GM19395 (cell line): ENCODE results near the gene EEIG2.
A peak's percentile ranks its signal among the peaks of the same experiment; 100 is the strongest.
"Not testable (repeated sequence)": the region's sequence is repeated elsewhere in the genome, so short reads cannot be mapped to it uniquely, and the experiment has no call there.

ENCODE experiments used
- ATAC-seq: cut with Tn5 transposase; IDR thresholded peaks from one replicate; pipeline ENCODE4 v1.9.1; 2021; ENCODE audit warnings: mild to moderate bottlenecking, moderate library complexity; ENCODE audit not compliant: unreplicated experiment

EEIG2 gene

DNA sequence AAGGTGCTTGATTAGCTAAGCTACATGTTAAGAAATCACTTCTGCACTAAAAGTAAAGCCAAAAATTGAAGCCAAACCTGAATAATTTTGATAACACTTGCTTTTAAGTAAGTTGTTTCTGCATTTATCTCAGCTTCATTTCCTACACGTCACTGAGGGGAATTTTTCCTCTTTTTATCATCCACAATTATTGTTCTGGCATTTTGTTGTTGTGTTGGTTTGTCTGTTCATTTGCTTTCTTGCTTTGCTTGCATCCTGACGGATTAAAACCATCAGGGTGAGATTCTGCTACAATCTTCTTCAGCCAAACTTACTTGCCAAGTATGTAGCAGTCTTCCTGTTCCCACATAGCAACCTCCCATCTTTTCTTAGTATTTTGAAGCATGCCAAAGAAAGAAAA lies 18.0 kb upstream of the EEIG2 start:
- ATAC-seq = no peak

GRCh38 chr1:108547493-108547892 lies 12.4 kb upstream of the EEIG2 start:
- ATAC-seq = not testable (repeated sequence)

DNA sequence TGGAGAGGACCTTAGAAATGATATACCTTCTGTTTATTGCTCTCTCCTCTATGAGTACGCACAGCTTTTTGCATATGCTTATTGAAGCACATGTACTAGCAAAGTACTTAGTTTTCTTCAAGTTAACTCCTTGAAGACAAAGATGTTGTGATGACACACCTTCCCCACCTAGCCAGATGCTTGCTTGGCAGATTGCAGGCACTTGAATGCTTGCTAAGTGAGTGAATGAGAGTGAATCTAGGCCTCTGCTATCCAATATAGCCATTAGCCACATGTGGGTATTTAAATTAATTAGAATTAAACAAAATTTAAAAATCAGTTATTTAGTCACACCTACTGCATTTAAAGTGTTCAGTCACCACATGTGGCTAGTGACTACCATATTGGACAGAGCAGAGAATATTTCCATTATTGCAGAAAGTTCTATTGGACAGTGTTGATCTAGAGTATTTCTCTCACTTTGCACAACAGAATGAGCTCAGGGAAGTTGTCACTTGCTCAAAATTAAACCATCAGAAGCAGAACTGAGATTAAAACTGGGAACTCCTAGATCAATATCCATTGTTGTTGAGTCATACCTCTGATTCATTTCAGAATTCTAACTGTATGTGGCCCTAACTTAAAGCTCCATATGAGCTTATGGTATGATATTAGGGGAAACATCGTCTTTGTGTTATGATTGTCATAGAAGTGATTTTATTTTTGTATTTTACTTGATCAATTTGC lies 8.6 kb upstream of the EEIG2 start:
- peak; percentile 93 for ATAC-seq

DNA sequence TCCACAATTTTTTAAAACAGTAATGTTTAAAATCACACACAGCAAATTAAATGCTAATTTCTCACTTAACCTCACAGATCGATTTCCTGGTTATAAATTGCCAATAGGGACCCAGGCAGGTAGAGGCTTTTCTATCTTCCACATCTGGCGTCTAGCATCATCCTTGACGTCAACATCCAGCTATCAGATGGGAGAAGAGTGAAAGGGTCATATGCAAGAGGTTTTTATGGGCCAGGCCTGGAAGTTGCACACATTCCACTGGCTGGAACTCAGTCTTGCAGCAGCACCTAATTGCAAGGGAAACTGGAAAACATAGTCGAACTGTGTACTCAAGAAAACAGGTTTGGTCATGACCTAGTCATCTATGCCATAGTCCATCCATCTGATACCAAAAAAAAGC lies 6.0 kb upstream of the EEIG2 start:
- ATAC-seq = no peak

GRCh38 chr1:108554682-108555427 lies 5.0 kb upstream of the EEIG2 start:
- ATAC-seq = no peak

- no peak for ATAC-seq
These were observed 3.8 kb upstream of the EEIG2 start for GRCh38 chr1:108556066-108556465.

- no peak for ATAC-seq
These were observed 3.4 kb upstream of the EEIG2 start for GRCh38 chr1:108556499-108556898.

DNA sequence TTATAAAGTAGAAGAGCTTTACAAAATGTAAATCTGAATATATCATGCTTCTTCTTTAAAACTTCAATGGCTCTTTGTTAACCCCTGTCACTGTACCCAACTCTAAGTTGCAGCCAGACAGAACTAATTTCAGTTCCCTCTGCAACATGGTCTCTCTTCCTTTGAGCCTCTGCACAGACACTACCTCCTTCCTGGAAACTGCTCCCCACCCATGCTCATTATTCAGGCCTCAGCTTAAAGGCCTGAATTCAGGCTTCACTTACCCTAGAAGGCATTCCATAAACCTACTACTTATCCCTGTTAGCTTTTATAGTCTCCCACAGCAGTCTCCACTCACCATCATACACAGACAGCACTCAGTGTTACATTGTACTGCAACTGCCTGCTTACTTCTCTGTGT lies 2.6 kb upstream of the EEIG2 start:
- ATAC-seq = peak; percentile 38

DNA sequence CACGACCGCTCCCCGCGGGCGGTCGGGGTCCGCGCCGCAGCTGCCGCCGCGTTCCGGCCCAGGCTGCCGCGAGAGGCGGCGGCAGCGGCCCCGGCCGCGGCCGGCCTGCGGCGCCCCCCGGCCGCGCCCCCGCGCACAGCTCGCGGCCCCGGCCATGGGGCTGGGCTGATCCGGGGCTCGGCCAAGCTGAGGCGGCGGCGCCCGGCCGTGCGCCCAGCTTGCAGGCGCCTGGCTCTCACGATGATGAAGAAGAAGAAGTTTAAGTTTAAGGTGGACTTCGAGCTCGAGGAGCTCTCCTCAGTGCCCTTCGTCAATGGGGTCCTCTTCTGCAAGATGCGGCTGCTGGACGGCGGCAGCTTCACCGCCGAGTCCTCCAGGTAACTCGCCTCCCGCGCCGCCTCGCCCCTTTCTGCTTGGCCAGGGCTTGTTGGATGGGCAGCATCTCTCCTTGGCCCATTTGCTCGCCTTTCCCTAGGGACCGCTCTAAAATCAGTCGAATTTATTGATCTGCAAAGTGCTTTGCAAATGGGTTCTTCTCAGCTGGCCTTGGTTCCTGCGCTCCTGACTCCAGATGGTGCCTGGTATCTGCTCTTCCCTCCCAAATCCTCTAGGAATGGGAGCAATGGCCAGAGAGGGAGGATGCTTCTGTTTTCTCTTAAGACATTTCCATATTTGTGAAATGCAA lies 431 bp downstream of the EEIG2 start:
- peak; percentile 22 for ATAC-seq

GRCh38 chr1:108560874-108561459 lies 1.1 kb downstream of the EEIG2 start:
- peak; percentile 50 for ATAC-seq

DNA sequence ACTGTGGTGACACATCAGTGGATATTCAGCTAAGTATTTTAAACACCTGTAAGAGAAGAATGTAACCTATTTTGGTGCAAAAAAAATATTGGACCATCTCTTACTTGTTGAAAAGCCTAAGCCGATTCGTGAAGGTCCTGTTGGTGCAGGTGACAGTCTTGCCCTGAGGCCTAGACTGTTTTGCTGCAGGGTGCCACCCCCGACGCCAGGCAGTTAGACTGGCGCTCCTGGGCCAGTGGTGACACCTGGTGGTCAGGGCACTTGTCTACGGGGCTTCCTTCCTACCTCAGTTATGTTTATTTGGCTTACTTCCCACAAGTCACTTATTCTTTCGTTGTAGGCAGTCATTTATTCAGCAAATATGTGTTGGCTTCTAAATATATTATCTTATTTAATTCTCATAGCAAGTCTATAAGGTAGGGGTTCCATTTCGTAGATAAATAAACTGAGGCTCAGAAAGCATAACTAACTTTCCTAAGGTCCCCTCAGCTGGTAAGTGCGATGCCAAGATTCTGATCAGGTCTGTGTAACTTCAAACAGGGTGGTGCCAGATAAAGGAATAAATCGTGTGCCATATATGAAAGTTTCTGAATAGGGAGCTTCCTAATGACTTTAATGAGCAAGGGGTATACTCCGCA lies 1.9 kb downstream of the EEIG2 start:
- peak; percentile 42 for ATAC-seq

DNA sequence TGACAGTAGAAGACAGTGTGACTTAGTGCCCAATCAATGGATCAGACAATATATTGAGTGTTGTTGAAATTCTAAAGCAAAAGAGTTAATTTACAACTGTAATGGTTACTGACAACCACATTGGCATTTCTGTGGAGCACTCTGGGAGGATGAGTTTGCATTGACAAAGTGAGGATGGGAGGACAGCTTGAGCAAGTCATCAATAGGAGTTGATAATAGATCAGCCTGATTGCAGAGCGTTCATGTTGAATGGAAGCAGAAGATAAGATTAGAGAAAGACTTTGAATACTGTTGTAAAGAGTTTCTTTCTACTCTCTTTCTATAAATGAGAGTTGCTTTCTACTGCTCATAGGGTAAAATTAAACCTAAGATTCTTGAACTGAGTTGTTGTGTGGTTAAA lies 3.9 kb downstream of the EEIG2 start:
- ATAC-seq = no peak

DNA sequence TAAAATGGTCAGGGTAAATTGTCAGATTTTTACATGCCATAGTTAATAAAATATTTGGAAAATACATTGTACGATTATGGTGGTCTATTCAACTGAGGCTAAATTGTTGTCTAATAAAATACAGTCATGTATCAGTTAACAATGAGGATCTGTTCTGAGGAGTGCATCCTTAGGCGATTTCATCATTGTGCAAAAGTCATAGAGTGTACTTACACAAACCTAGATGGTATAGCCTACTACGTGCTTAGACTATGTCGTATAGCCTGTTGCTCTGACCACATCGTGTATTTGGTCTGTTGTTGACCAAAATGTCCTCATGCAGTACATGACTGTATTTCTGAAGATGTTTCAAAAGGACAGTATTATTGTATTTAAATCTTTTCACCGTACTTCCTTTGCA lies 5.2 kb downstream of the EEIG2 start:
- ATAC-seq = no peak

GRCh38 chr1:108565512-108565911 lies 5.6 kb downstream of the EEIG2 start:
- ATAC-seq = no peak

DNA sequence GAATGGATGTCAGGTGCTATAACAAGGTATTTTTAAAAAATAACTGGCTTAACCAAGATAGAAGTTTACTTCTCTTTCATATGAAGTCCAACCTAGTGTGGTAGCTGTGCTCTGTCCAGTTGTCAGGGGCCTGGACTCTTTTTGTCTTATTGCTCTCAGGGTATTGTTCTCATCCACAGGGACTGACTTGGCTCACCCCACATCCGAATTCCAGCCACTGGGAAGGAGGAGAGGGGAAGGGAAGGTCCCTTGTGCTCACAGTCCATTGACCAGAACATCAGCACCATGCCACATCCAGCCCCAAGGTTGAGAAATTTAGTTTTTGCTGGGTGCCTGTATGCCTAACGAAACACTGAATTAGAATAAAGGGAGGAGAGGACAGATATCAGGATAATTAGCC lies 8.7 kb downstream of the EEIG2 start:
- no peak for ATAC-seq

DNA sequence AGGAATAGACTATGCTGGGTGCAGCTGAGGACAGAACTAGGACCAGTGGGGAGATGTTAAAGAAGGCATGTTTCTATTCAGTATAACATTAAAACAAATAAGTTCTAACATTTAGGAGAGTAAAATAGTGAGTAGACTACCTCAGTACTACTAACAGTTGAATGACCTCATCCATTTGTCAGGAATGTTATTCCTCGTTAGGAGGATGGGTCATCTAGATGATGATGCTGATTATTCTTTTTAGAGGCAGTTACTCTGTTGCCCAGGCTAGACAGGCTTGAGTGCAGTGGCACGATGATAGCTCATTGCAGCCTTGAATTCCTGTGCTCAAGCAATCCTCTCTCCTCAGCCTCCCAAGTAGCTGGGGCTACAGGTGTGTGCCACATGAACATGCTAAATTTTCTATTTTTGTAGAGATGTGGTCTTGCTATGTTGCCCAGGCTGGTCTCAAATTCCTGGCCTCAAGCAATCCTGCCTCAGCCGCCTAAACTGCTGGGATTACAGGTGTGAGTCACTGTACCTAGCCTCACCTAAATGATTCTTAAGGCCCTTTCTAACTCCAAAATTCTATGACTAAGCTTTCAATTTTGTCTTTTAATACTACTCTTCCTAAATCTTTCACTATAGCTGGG lies 9.3 kb downstream of the EEIG2 start:
- ATAC-seq = no peak

DNA sequence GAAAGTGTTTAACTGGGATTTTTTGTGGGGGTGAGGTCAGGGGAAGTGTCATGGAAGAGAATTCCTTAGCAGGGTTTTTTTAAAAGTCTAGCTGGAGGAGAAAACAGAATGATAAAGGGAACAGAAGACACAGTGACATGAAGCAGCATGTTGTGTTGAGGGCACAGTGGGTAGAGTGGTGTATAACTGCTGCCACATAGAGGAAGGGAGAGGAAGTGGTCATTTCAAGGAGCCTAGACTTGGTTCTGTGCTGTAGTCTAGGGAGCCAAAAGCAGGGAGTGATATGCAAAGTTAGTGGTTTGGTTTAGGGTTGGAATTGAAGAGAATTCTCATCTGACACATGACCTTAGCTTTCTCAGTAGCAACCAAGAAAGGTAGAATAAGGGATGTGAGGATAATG lies 10.2 kb downstream of the EEIG2 start:
- ATAC-seq = peak; percentile 97

DNA sequence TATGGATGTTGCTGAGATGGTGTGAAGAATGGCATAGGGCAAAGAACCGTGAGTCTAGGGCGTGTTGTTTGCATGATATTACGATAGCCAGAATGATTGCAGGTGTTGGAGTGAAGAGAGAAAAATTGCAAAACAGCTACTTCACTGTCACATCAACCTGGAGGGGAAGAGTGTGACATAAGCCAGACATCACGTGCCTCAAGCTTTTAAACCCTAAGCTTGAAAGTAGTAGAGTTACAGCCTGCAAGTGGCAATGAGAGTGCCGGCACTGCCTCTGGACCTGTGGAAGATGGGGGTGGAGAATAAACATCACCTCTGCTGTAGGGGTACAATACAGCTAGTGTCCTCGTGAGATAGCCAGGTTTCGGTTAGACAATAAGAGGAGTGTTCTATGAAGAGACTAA lies 11.1 kb downstream of the EEIG2 start:
- ATAC-seq = no peak

GRCh38 chr1:108572182-108572581 lies 12.3 kb downstream of the EEIG2 start:
- no peak for ATAC-seq

GRCh38 chr1:108573183-108573582 lies 13.3 kb downstream of the EEIG2 start:
- ATAC-seq = no peak

DNA sequence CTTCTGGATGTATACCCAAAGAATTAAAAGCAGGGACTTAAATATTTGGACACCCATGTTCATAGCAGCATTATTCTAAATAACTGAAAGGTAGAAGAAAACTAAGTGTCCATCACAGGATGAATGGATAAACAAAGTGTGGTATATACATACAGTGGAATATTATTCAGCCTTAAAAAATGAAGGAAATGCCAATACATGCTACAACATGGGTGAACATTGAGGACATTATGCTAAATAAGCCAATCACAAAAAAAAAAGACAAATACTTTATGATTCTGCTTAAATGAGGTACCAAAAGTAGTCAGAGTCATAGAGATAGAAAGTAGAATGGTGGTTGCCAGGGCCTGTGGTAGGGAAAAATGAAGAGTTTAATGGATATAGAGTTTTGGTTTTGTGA lies 14.1 kb downstream of the EEIG2 start:
- ATAC-seq = no peak
